Mesenteric fat pad (tissue), 1 donor: ENCODE results near the gene ZNF511. TPM values are rescaled to one million over a fixed set of nuclear protein-coding genes. Genes with fewer than 3 reads are reported as not detected.

ENCODE experiments used
- DNase-seq: peaks from one replicate; pipeline ENCODE4 v3.0.0-alpha.2; 2020; ENCODE audit warnings: low spot score
- total RNA-seq: library from RNA; stranded (reverse); fragmentation: NEBNext Ultra II Directional; extraction: Animal tissue kit (Norgen Biotek cat#: 25700); gene quantifications from one replicate; pipeline ENCODE4 v1.2.1, GENCODE V29; 2021
- donor health status: DM: yes; HTN: yes; CAD: no.

Gene ZNF511
- total RNA-seq, 1 donor from 2014 or later: 32.9 TPM

- DNase-seq: no peak
Measured at GRCh38 chr10:133334503-133335245, 26.0 kb downstream of the ZNF511 start.

- DNase-seq: no peak
Measured at GRCh38 chr10:133335246-133336117, 26.8 kb downstream of the ZNF511 start.

- DNase-seq: no peak
Measured at GRCh38 chr10:133336118-133336576, 27.4 kb downstream of the ZNF511 start.

GRCh38 chr10:133336577-133337369 is 28.1 kb downstream of the ZNF511 start, which contains the start of gene CALY:
TSS of gene CALY (minus strand) at chr10:133336896. CDS start at chr10:133328989, 7,907 bp downstream.
- no peak for DNase-seq

- no peak for DNase-seq
Measured at GRCh38 chr10:133337370-133337725, 28.6 kb downstream of the ZNF511 start.

- DNase-seq: no peak
Measured at GRCh38 chr10:133338080-133339071, 29.7 kb downstream of the ZNF511 start.

GRCh38 chr10:133339708-133340380 is 31.1 kb downstream of the ZNF511 start:
- DNase-seq: no peak

GRCh38 chr10:133341983-133342382 is 33.3 kb downstream of the ZNF511 start:
- no peak for DNase-seq

GRCh38 chr10:133342942-133343341 is 34.2 kb downstream of the ZNF511 start:
- no peak for DNase-seq

- no peak for DNase-seq
Measured at GRCh38 chr10:133343558-133343957, 34.8 kb downstream of the ZNF511 start.

- no peak for DNase-seq
Measured at GRCh38 chr10:133344236-133344635, 35.5 kb downstream of the ZNF511 start.

GRCh38 chr10:133346413-133346812 is 37.7 kb downstream of the ZNF511 start:
- no peak for DNase-seq

- no peak for DNase-seq
Measured at GRCh38 chr10:133347710-133348517, 39.2 kb downstream of the ZNF511 start.

- DNase-seq: no peak
Measured at GRCh38 chr10:133349160-133349568, 40.5 kb downstream of the ZNF511 start.

- DNase-seq: no peak
Measured at GRCh38 chr10:133349577-133350011, 40.9 kb downstream of the ZNF511 start.

- no peak for DNase-seq
Measured at GRCh38 chr10:133350283-133350949, 41.7 kb downstream of the ZNF511 start.

- DNase-seq: no peak
Measured at GRCh38 chr10:133350950-133351329, 42.2 kb downstream of the ZNF511 start.
